HG02678 (cell line): ENCODE results near the gene SCP2.
"Not testable (repeated sequence)": the region's sequence is repeated elsewhere in the genome, so short reads cannot be mapped to it uniquely, and the experiment has no call there.

ENCODE experiments used
- ATAC-seq: cut with Tn5 transposase; IDR thresholded peaks from one replicate; pipeline ENCODE4 v1.9.1; 2021; ENCODE audit warnings: mild to moderate bottlenecking, moderate library complexity; ENCODE audit not compliant: unreplicated experiment

The SCP2 gene

DNA sequence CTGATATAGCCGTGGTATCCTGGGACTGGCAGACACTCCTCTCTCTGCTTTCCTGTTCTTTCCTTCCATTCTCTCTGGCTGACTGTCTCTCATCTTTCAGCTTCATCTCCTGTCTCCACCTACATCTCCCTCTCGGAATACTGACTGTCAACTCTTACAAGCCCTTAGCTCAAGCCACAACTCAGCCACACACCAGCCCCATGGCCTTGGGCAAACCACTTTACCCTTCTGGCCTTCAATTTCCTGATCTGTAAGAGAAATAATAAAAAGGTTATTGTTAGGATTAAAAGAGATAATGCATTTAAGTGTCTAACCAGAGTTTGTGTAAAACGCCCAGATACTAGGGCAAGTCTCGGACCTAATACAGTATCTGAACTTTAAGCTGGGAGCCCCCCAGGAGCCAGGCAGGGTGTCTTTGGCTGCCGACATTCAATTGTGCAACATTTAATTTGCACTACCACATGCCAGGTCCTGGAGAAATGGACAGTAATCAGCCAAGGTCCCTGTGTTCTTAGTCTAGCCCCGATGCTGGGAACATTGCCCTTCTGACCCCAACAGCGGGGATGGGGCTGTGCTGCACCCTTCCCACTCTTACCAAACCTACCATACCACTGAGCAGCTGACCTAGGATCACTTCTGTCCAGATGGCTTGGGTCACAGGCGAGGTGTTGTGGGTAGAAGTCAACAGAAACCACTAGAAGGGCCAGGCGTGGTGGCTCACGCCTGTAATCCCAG, 10.7 kb upstream of the SCP2 start:
- no peak for ATAC-seq

DNA sequence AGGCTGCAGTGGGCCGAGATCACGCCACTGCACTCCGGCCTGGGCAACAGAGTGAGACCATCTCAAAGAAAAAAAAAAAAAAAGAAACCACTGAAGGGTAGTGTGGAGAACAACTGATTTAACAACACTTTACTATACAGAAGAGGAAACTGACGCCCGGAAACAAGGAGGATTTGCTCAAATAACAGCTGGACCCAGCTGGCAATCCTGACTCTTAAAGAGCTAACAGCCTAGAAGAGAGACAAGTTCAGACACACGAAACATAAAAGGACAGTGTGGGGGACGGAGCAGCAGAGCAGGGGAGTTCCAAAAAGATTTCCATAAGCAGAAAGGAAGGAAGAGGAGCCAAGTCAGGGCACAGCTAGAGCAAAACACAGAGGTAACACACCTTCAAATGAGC, 9.9 kb upstream of the SCP2 start:
- no peak for ATAC-seq

DNA sequence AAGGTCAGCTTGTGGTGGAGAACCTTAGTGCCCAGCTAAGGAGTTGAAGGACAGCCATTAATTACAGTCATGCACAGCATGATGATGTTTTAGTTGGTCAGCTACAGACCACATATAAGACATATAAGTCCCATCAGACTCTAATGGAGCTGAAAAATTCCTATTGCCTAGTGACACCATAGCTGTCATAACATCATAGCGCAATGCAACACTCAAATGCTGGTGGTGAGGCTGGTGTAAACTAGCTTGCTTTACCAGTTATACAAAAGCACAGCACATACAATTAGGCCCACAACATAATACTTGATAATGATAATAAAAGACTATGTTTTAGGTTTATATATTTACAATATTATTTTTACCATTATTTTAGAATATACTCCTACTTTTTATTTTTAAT, 9.5 kb upstream of the SCP2 start:
- ATAC-seq, result no peak

DNA sequence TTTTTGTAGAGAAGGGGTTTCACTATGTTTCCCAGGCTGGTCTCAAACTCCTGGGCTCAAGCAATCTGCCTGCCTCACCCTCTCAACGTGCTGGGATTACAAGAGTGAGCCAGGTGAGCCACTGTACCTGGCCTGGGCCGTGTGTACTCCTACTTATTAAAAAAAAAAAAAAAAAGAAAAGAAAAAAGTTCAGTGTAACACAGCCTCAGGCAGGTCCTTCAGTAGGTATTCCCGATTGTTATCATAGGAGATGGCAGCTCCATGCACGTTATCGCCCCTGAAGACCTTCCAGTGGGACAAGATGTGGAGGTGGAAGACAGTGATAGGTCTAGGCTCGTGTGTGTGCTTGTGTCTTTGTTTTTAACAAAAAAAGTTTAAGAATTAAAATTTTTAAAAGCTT, 8.9 kb upstream of the SCP2 start:
- ATAC-seq, result no peak

DNA sequence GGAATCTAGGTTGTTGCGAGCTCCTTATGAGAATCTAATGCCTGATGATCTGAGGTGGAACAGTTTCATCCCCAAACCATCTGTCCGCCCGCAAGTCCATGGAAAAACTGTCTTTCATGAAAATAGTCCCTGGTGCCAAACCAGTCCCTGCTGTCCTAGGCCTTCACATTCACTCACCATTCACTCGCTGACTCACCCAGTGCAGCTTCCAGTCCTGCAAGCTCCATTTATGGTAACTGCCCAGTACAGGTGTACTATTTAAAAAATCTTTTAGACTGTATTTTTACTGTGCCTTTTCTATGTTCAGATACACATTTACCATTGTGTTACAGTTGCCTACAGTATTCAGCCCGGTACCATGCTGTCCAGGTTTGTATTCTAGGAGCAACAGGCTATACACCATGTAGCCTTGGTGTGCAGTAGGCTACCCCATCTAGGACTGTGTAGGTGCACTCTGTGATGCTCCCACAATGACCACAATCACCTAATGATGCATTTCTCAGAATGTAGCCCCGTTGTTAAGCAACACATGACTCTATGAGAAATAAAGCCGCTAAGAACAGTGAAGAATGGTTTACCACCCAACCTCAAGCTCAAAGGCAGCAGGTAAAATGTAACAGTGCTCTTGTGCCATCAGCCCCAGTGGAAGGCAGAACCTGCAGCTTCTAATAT, 7.9 kb upstream of the SCP2 start:
- ATAC-seq, result no peak

DNA sequence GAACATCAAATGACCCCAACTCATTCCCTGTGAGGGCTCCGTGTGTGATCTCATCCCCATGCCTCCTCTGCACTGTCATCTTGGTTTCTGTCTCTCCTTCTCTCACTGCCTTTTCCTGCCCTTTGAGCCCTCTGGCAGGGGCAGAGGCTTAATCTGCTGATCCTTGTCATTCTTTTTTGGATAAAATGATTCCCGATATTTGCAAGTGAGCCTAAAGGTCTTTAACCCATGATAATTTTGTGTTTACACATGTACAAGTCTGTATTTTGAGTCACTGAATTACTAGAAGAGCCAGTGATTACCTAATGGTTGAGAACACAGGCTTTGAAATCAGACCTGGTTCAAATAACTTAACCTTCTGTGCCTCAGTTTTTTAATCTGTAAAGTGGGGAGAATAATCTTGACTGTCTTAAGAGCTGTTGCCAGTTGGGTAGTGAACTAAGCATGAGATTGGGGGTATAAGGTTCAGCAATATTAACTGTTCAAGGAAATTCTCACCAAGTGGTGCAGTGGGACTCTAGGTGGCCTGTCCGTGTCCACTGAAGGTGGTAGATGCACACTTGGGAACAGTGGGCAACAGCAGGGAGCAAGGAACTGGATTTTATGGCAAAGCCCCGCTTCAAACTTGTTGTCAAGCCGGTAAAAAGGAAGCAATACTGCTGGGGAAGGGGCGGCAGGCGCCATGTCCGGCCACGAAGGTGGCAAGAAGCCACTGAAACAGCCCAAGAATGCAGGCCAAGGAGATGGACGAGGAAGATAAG, 7.2 kb upstream of the SCP2 start:
- ATAC-seq, result no peak

DNA sequence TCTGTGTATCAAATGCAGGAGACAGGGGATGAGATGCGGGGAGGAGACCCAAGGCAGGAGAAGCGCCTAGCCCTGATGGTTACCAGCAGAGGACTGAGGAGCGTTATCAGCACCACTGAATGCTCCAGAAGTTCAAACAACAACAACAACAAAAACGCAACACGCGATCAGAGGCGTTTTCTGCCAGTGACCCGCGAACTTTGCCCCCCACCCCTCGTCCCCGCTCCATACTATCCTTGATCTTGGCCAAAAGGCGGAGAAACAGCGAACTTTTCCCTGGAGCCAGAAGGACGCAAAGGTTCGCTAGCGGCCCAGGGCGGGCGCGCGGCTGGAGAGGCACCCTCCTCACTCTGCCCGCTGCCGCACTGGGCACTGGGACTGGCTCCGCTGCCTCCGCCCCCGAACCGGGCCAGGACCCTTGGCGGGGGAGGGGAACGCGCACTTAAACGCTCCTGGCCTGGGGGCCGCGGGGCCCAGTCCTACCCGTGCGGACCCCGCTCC, 6.2 kb upstream of the SCP2 start:
- ATAC-seq, result no peak

DNA sequence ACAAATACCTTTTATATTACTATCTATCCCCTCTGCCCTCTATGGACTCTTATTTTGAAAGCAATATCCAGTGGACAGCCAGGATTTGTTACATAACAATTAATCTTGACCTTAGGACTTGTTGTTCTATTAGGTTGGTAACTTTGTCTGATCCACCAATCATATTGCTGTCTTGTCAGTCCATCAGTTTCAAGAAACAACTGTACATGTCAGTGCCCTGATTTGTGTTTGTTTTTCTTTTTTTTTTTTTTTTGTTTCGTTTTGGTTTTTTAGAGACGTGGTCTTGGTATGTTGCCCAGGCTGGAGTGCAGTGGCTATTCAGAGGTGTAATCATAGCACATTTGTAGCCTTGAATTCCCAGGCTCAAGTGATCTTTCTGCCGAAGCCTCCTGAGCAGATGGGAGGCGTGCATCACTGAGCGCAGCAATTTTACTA, 1.5 kb upstream of the SCP2 start:
- ATAC-seq, result no peak

DNA sequence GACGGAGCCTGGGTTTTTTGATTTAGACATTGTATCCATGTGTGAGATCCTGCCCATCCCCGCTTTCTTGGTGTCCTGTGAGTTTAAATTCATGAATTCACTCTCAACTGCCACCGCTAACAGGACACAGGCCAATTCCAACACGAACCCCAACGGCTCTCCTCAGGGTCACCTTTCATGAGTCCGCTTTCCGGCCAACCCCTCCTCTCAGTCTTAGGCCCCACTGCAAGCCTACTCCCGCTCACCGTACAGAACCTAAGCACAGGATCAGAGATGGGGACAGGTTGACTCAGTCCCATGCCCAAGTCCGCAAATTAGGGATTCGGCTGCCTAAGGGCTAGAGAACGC, 238 bp upstream of the SCP2 start:
- ATAC-seq, result no peak

DNA sequence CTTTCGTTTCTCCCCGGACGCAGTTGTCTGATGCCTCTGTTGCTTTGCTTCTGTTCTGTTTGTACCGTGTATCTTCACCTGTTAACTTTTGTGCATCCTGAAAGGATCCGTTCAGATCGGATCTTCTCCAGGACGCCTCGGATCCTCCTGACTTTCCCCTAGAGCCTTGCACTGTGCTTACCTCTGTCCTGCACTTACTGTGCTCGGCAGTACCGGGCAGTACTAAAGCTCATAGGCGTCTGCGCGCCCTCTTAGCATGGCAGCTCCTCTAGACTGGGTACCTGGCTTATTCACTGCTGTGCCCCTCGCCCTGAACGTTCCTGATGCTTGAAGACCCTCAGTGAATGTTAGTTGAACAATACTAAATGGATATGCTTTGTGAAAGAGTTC, 934 bp downstream of the SCP2 start:
- ATAC-seq, result no peak

DNA sequence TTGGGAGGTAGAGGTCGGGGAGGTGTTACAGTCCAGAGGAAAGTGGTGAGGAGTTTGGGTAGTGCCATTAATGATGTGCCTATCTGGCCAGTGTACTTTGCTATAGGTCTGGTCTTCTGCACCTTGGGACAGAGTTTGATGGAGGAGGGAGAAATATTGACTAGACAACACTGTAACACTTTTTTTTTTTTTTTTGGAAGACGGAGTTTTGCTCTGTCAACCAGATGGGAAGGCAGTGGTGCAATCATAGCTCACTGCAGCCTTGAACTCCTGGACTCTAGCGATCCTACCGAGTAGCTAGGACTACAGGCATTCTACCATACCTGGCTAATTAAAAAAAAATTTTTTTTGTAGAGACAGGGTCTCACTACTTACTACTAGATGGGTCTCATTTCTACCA, 1.9 kb downstream of the SCP2 start:
- ATAC-seq, result no peak

DNA sequence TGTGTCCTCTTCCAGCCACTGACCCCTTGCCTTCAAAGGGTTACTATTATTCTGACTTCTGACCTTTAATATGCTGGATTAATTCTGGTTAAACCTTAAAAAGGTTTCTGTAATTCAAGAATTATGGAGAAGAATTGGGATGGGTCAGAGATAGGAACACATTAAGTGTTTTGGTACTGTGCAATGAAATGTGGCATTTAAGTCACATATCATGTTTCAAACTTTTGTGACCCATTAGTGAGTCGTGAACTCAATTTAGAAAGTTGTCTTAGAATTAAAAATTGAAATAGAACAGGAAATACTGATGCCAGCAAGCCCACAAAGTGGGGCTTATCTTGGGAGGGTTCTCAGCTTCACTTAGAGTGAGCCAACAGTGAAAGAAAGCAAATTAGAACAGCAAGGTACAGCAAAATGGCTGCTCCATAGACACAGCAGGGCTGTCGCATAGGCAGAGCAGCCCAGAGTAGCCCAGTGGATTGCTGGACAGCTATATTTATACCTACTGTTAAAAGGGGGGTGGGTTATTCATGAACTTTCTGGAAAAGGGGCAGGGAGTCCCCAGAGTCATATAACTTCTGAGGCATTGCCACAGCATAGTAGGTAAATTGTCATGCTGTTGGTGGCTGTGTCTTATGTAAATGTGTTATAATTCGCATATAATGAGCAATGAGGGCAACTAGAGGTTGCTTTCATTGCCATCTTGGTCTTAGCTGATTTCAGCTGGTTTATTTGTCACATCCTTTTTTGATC, 10.5 kb downstream of the SCP2 start:
- no peak for ATAC-seq

DNA sequence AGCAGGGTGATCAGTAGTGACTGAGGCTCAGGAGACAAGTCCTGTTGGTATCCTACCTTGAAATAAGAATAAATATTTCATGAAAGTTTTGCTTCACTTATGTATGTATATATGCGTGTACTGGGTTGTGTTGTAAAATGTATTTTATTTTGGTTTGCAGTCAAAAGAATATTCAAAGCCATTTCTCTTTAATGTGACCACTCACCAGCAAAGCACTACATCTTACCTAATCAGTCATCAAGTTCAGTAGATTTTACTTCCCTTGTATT, 11.0 kb downstream of the SCP2 start:
- ATAC-seq, result no peak

DNA sequence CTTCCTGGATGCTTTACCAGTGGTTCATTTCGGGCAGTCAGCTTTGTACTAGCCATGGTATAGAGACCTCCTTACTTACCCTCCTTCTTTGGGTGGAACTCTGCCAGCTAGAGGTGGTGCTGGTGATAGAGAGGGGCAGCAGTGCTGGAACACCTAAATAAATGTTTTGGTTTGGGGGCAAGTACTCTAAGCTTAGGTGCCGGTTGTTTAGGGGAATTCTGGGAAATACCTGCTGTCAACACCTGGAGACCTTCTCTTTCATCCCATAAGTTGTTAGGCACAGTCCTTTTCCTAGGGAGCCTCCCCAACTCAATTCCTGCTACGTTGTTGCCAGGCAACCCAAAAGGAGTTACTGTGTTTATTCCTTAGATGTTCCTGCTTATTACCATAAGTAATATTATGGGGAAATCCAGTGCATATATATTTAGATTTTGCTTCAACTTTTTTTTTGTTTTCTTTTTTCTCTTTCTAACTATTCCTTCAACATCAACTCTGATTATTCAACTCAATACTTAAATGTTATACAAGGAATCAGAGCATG, 16.9 kb downstream of the SCP2 start:
- no peak for ATAC-seq

DNA sequence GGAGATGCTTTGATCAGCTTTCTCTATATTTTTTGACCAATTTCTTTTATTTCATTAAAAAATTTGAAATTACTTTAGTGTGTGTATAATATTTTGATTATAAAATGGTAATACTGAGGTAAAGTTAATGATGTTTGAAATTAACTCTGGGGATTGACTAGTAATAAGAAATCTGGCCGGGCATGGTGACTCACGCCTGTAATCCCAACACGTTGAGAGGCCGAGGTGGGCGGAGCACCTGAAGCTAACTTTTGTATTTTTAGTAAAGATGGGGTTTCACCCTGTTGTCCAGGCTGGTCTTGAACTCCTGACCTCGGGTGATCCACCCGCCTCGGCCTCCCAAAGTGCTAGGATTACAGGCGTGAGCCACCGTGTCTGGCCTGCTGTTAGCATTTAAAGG, 17.5 kb downstream of the SCP2 start:
- no peak for ATAC-seq

DNA sequence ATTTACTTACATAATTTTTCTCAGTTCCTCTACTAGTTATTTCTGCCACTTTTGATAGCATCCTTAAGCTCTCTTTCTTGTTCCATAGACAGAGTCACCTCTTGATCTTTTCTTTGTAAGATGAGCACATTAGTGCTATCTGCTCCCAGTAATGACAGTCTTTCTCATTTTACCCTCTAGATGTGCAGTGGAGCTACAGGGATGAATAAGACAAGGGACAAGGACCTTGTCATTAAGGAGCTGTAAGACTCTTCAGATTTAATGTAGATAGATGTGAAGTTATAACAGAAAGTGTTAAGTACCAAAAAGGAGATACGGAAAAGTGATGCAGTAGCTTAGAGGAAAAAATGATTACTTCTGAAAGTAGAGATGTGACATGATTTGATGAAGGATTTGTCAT, 20.4 kb downstream of the SCP2 start:
- ATAC-seq, result no peak

DNA sequence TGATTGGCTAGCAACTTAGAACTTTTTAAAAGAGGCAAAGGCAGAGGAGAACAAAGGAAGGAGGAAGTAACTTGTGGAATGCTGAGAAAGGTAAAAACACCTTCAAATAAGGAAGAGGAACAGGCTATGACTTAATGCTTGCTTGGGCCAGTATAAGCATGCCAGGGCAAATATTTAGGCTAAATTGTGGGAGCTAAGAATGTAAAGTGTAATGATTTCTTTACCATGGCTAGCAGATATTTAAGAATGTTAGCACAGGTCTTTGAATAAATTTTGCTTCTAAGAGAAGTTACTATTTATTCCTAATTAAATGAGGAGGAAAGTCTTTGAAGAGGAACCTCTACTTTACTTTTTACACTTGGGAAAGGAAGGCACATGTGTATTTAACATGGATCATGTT, 22.5 kb downstream of the SCP2 start:
- ATAC-seq, result not testable (repeated sequence)

DNA sequence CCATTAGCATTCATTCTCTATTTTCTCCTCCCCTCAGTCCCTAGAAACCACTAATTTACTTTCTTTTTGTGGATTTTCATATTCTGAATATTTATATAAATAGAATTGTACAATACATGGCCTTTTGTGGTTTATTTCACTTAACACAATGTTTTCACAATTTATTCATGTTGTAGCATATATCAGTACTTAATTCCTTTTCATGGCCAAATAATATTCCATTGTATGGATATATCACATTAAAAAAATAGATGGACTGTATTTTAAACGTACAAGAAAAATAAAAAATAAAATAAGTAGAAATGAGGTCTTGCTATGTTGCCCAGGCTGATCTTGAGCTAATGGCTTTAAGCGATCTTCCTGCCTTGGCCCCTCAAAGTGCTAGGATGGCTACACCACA, 25.0 kb downstream of the SCP2 start:
- ATAC-seq, result no peak

DNA sequence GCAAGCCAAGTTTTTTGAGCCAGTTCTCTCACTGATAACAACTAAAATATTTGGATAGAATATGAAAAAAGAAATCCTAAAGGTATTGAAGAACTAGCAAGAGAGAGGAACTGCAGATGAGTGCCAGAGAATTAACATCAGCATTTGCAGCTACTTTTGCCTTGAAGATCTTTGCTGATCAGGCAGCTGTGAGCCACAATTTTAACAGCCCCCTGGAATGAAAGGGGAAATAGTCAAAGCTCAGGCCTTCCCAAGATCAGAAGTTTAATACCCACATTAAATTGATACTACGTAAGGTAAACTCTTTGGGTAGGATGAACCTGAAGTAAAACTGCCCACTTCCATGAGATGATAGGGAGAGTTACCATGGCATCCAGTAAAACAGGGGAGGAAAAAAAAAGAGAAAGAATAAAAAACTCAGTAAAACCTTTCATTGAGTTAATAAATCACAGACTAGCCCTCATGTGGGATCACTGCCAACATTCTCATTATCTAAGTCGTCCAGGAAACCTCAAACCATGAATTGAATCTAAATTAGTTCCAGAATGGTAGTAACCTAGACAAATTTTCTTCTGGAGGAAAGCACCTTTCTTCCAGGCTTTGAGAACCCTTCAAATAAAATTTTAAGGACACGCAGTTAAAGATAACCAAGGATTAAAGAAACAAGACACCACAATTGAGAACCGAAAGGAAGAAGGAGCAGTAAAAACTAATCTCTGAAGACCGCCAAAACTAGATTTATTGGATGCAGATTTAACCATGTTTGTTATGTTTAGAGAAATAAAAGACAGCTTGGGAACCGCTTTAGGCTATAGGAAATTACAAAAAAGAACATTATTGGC, 28.3 kb downstream of the SCP2 start:
- ATAC-seq, result no peak

DNA sequence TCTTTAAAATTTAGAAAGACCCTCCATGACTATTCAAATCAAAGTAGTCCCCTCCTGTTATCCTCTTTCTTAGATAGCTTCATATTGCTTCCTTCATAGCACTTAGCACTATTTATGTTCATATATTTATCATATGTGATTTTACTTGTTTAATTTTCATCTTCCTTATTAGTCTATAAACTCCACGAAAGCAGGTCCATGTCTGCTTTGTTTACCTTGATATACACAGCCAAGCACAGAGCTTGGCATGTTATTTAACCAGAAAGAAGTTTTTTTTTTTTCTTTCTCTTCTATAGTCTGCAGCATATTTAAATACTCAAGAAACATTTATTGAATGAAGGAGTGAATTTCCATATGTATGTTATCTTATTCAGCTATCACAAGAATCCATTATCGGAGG, 36.0 kb downstream of the SCP2 start:
- ATAC-seq, result no peak
